IMR-90 (cell line): ENCODE data around the gene SLC9A7. TPM values are rescaled to one million over a fixed set of nuclear protein-coding genes. Genes with fewer than 3 reads are reported as not detected.

Experiments used
- ATAC-seq: fragments of 200-7000 bp; cut with Tn5 transposase; 2 replicates; pipeline ENCODE4 v1.9.1; 2020; ENCODE audit warnings: low read depth, mild to moderate bottlenecking, moderate library complexity
- BruUV-seq: library from RNA; stranded (reverse); fragments of 400-500 nt; replicated peaks from 2 replicates; lab custom pipeline; 2021; lab: Mats Ljungman, UMichigan
- CTCF ChIA-PET: fragments of 300-600 bp; formaldehyde crosslinking; extraction: SDS; loops from one replicate; lab custom pipeline; 2021; ENCODE audit warnings: antibody characterized with exemption; lab: Yijun Ruan, JAX
- POLR2A ChIA-PET: fragments of 300-600 bp; sonication (Branson Sonifier 250); formaldehyde crosslinking; loops from one replicate; lab custom pipeline; 2022; ENCODE audit warnings: antibody characterized with exemption; ENCODE audit not compliant: unreplicated experiment; lab: Charles Lee
- DNase-seq: peaks from one replicate; pipeline ENCODE4 v3.0.0; 2013
- H2AFZ ChIP-seq: replicated peaks from 2 replicates; pipeline ENCODE3; 2013; ENCODE audit warnings: low read length, mild to moderate bottlenecking; ENCODE audit not compliant: poor library complexity
- H2AK5ac ChIP-seq: 2 replicates; pipeline ENCODE4 v1.6.1; 2013; ENCODE audit warnings: low read depth, low read length, inconsistent platforms
- H2AK9ac ChIP-seq: replicated peaks from 2 replicates; pipeline ENCODE3; 2013; ENCODE audit warnings: mild to moderate bottlenecking, low read depth, low read length, moderate library complexity; ENCODE audit not compliant: poor library complexity
- H2BK120ac ChIP-seq: 2 replicates; pipeline ENCODE4 v1.6.1; 2013; ENCODE audit warnings: low read depth, low read length, inconsistent platforms
- H2BK15ac ChIP-seq: 3 replicates; pipeline ENCODE4 v1.6.1; 2013; ENCODE audit warnings: low read depth, low read length, inconsistent platforms
- H2BK20ac ChIP-seq: 2 replicates; pipeline ENCODE4 v1.6.1; 2013; ENCODE audit warnings: low read depth, mild to moderate bottlenecking, inconsistent platforms, low read length, moderate library complexity
- H2BK5ac ChIP-seq: 2 replicates; pipeline ENCODE4 v1.6.1; 2013; ENCODE audit warnings: mild to moderate bottlenecking, low read depth, low read length, inconsistent platforms; ENCODE audit not compliant: poor library complexity, severe bottlenecking
- H3K14ac ChIP-seq: replicated peaks from 2 replicates; pipeline ENCODE4 v1.6.1; 2013; ENCODE audit warnings: low read depth, low read length, inconsistent platforms
- H3K18ac ChIP-seq: 2 replicates; pipeline ENCODE4 v1.6.1; 2013; ENCODE audit warnings: low read depth, low read length, control low read depth
- H3K23ac ChIP-seq: 2 replicates; pipeline ENCODE4 v1.6.1; 2013; ENCODE audit warnings: low read depth, low read length, inconsistent platforms
- H3K27ac ChIP-seq: 2 replicates; pipeline ENCODE4 v1.5.1; 2013; ENCODE audit warnings: mild to moderate bottlenecking, control low read depth, low read length; ENCODE audit not compliant: insufficient read depth
- H3K27me3 ChIP-seq: 2 replicates; pipeline ENCODE4 v1.6.1; 2013; ENCODE audit warnings: low read length; ENCODE audit not compliant: control insufficient read depth, insufficient read depth
- H3K36me3 ChIP-seq: 2 replicates; pipeline ENCODE4 v1.6.1; 2013; ENCODE audit warnings: low read length, mixed read lengths; ENCODE audit not compliant: control insufficient read depth, insufficient read depth
- H3K4ac ChIP-seq: 2 replicates; pipeline ENCODE4 v1.6.1; 2013; ENCODE audit warnings: low read depth, low read length, inconsistent platforms
- H3K4me1 ChIP-seq: 2 replicates; pipeline ENCODE4 v1.6.1; 2013; ENCODE audit warnings: low read length, mixed read lengths; ENCODE audit not compliant: control insufficient read depth, insufficient read depth
- H3K4me2 ChIP-seq: 2 replicates; pipeline ENCODE4 v1.6.1; 2013; ENCODE audit warnings: low read depth, mild to moderate bottlenecking, control low read depth, low read length, moderate library complexity
- H3K4me3 ChIP-seq: 2 replicates; pipeline ENCODE4 v1.5.1; 2013; ENCODE audit warnings: low read depth, mild to moderate bottlenecking, control low read depth, low read length, moderate library complexity; ENCODE audit not compliant: insufficient read depth
- H3K56ac ChIP-seq: 2 replicates; pipeline ENCODE4 v1.6.1; 2013; ENCODE audit warnings: low read length, inconsistent platforms; ENCODE audit not compliant: insufficient read depth; ENCODE audit errors: extremely low read depth
- H3K79me1 ChIP-seq, 2 experiments: 2 replicates each; pipeline ENCODE4 v1.6.1; 2013; ENCODE audit warnings: low read length in 2 of 2, inconsistent platforms in 1 of 2, low read depth in 1 of 2
- H3K9ac ChIP-seq: 2 replicates; pipeline ENCODE4 v1.6.1; 2013; ENCODE audit warnings: low read depth, low read length, control low read depth
- H3K9me1 ChIP-seq: 2 replicates; pipeline ENCODE4 v1.6.1; 2013; ENCODE audit warnings: low read length, inconsistent platforms; ENCODE audit not compliant: insufficient read depth
- H3K9me3 ChIP-seq: 2 replicates; pipeline ENCODE4 v1.6.1; 2013; ENCODE audit warnings: low read length; ENCODE audit not compliant: control insufficient read depth, insufficient read depth
- H4K20me1 ChIP-seq: 2 replicates; pipeline ENCODE4 v1.6.1; 2013; ENCODE audit warnings: low read length, inconsistent platforms; ENCODE audit not compliant: insufficient read depth
- H4K5ac ChIP-seq: 2 replicates; pipeline ENCODE4 v1.6.1; 2013; ENCODE audit warnings: mild to moderate bottlenecking, low read depth, low read length, control low read depth
- H4K8ac ChIP-seq, 2 experiments: 2 replicates each; pipeline ENCODE4 v1.6.1; 2013; ENCODE audit warnings: low read depth in 2 of 2, low read length in 2 of 2, control low read depth in 1 of 2, inconsistent platforms in 1 of 2
- H4K91ac ChIP-seq: 2 replicates; pipeline ENCODE4 v1.6.1; 2013; ENCODE audit warnings: low read depth, low read length, inconsistent platforms; ENCODE audit not compliant: insufficient read depth
- CHD1 ChIP-seq: IDR thresholded peaks from 2 replicates; pipeline ENCODE4 v1.6.1; 2012; ENCODE audit warnings: low read depth, low read length, improper control_type of control experiment
- MAFK ChIP-seq: IDR thresholded peaks from 2 replicates; pipeline ENCODE4 v1.6.1; 2012; ENCODE audit warnings: low read depth, low read length, improper control_type of control experiment
- MAZ ChIP-seq: IDR thresholded peaks from 2 replicates; pipeline ENCODE4 v1.6.1; 2012; ENCODE audit warnings: low read depth, mild to moderate bottlenecking, low read length, improper control_type of control experiment, moderate library complexity, borderline replicate concordance
- MXI1 ChIP-seq: IDR thresholded peaks from 2 replicates; pipeline ENCODE4 v1.6.1; 2012; ENCODE audit warnings: low read depth, mild to moderate bottlenecking, low read length, moderate library complexity, borderline replicate concordance
- POLR2A ChIP-seq: IDR thresholded peaks from 2 replicates; pipeline ENCODE4 v1.6.1; 2012; ENCODE audit warnings: mild to moderate bottlenecking, low read depth, low read length
- RAD21 ChIP-seq: IDR thresholded peaks from 2 replicates; pipeline ENCODE4 v1.6.1; 2012; ENCODE audit warnings: low read length, improper control_type of control experiment
- RFX5 ChIP-seq: IDR thresholded peaks from 2 replicates; pipeline ENCODE4 v1.8.0; 2012; ENCODE audit warnings: low read depth, mild to moderate bottlenecking, low read length, moderate library complexity
- WGBS, 2 experiments: methylation state at CpG; one replicate each; pipeline versions ENCODE4 v1.1.5 to v1.1.7; 2013; ENCODE audit warnings: missing lambda C conversion rate in 2 of 2; ENCODE audit not compliant: insufficient read length in 1 of 2; ENCODE audit errors: extremely low coverage in 2 of 2; 5-methylcytosine and 5-hydroxymethylcytosine counted together
- dilution Hi-C: fragments of 300-500 bp; cut with HindIII; formaldehyde crosslinking; loops from one replicate; pipeline ENCODE4 v1.14.3; 2018; ENCODE audit warnings: low sequenced_read_pairs; ENCODE audit not compliant: unreplicated experiment
- in situ Hi-C: fragments of 300-500 bp; cut with MboI; formaldehyde crosslinking; loops from 3 replicates; pipeline ENCODE4 v1.14.3; 2019; ENCODE audit warnings: low sequenced_read_pairs, inconsistent platforms, mixed read lengths
- intact Hi-C: fragments of 100-400 bp; cut with micrococcal nuclease; formaldehyde crosslinking; loops from 2 replicates; pipeline ENCODE4 v1.10.0; 2022
- polyA plus RNA-seq, 3 experiments: library from polyadenylated mRNA; depleted of rRNA; stranded (reverse); fragments of >200 nt; gene quantifications; 2 replicates each; pipeline ENCODE4 v1.2.3, GENCODE V29; 2012; ENCODE audit warnings: low replicate concordance in 1 of 3
- total RNA-seq: library from RNA; depleted of rRNA; stranded (reverse); fragments of >200 nt; gene quantifications from 2 replicates; pipeline ENCODE4 v1.2.3, GENCODE V29; 2012
- TF ChIP-seq, protein P1 (sequence below): conservative IDR thresholded peaks from 2 replicates; pipeline ENCODE4 v1.5.1; 2012; ENCODE audit warnings: mild to moderate bottlenecking, low read depth, low read length, improper control_type of control experiment
- TF ChIP-seq, protein P2 (sequence below): fragments of 150-350 bp; IDR thresholded peaks from 2 replicates; pipeline ENCODE4 v1.6.1; 2017; ENCODE audit warnings: mild to moderate bottlenecking, antibody characterized with exemption, low read length, low read depth
- TF ChIP-seq, protein P3 (sequence below): fragments of 150-350 bp; IDR thresholded peaks from 2 replicates; pipeline ENCODE4 v1.6.1; 2016; ENCODE audit warnings: low read depth, mild to moderate bottlenecking, low read length, moderate library complexity, borderline replicate concordance

The SLC9A7 gene
- total and polyA plus RNA-seq, 2 of the 4 experiments (the other 2 are of a cell fraction), result 14.4 to 76.4 TPM

DNA sequence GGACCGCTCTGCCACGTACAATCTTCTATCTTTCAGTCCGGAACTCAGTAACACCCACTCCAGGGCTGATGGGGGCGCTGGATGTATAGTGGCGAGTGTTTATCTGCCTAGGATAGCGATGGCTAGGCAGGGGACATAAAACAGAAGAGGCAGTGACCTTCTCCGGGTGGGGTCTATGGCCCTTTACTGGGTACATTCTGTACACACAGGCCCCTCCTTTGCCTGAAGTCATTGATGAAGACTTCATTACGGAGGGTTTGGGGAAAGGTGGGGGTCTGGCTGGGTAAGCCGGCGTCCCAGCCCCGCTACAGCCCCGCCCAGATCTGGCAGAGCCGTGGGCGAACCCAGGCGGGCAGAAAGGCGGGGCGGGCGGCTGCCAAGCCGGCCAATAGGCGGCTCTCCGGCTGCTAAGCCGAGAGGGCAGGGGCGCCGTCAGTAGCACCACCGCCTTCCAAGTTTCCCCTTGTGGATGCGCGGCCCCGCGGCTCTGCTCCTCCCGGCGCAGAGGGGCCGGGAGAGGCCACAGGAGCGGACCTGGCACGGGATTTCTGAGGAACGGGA is 185.5 kb downstream of the SLC9A7 start, which contains the start of gene CHST7:
TSS of gene CHST7 (plus strand) at position 435 of the 561 bp plus-strand sequence. CDS start 167 bp downstream, outside the sequence.
- H2AK9ac ChIP-seq, result peak within 1 kb of the TSS; percentile 69
- H3K36me3 ChIP-seq, result no peaks in the 10 kb centered on the region
- H4K20me1 ChIP-seq, result no peaks in the 10 kb centered on the region
- ATAC-seq (peak; percentile 87), DNase-seq (peak; percentile 52)
- ChIA-PET CTCF (interaction anchor here (1.7 kb wide), 1 partner anchor 76 kb away, joined by 5 read pairs; no protein-coding TSS in a partner anchor), POLR2A (no interaction called here)
- no peak within 1 kb of the TSS for H4K5ac ChIP-seq
- no peak within 1 kb of the TSS for H3K18ac ChIP-seq
- WGBS, 2 experiments, result 50% methylated on average over 1 of the region's 35 CpGs; no CpG with 5 or more reads in 1 of the 2 experiments
- intact Hi-C loops, result loop anchor here (1.0 to 5.0 kb wide), 2 partner anchors 69 to 109 kb away; no protein-coding TSS in a partner anchor
- H2AFZ ChIP-seq, result peak within 1 kb of the TSS; percentile 94
- H3K9ac ChIP-seq, result peak within 1 kb of the TSS; percentile 31; the same call in 1 of the 2 replicates
- H4K8ac ChIP-seq, result peak within 1 kb of the TSS in 1 of 2 experiments; percentile 88; a peak in 1 of 4 replicates
- H3K9me3 ChIP-seq, result no peaks in the 10 kb centered on the region
- H3K56ac ChIP-seq, result no peak within 1 kb of the TSS
- H3K4me3 ChIP-seq, result peak within 1 kb of the TSS; percentile 55
- peak within 1 kb of the TSS; percentile 77 for H3K4ac ChIP-seq
- no peak within 1 kb of the TSS for H2AK5ac ChIP-seq
- peaks cover 3 to 27% of the 10 kb centered on the region in 2 experiments; a peak in 2 of 4 replicates for H3K79me1 ChIP-seq
- in situ Hi-C loops, result no loop called here
- dilution Hi-C loops, result no loop called here
- H2BK15ac ChIP-seq, result peak within 1 kb of the TSS; percentile 74; the same call in 1 of the 3 replicates
- peak within 1 kb of the TSS; percentile 23 for H3K27ac ChIP-seq
- H2BK5ac ChIP-seq, result no peak within 1 kb of the TSS
- peak within 1 kb of the TSS; percentile 72; the same call in 1 of the 2 replicates for H3K23ac ChIP-seq
- TF ChIP-seq, protein P1, sequence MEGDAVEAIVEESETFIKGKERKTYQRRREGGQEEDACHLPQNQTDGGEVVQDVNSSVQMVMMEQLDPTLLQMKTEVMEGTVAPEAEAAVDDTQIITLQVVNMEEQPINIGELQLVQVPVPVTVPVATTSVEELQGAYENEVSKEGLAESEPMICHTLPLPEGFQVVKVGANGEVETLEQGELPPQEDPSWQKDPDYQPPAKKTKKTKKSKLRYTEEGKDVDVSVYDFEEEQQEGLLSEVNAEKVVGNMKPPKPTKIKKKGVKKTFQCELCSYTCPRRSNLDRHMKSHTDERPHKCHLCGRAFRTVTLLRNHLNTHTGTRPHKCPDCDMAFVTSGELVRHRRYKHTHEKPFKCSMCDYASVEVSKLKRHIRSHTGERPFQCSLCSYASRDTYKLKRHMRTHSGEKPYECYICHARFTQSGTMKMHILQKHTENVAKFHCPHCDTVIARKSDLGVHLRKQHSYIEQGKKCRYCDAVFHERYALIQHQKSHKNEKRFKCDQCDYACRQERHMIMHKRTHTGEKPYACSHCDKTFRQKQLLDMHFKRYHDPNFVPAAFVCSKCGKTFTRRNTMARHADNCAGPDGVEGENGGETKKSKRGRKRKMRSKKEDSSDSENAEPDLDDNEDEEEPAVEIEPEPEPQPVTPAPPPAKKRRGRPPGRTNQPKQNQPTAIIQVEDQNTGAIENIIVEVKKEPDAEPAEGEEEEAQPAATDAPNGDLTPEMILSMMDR, result peak; percentile 39
- TF ChIP-seq MAZ, result no peak
- TF ChIP-seq RAD21, result peak; percentile 41
- no peak for TF ChIP-seq MAFK
- no peak for TF ChIP-seq CHD1
- TF ChIP-seq MXI1, result no peak
- TF ChIP-seq, protein P2, sequence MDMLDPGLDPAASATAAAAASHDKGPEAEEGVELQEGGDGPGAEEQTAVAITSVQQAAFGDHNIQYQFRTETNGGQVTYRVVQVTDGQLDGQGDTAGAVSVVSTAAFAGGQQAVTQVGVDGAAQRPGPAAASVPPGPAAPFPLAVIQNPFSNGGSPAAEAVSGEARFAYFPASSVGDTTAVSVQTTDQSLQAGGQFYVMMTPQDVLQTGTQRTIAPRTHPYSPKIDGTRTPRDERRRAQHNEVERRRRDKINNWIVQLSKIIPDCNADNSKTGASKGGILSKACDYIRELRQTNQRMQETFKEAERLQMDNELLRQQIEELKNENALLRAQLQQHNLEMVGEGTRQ, result no peak
- peak; percentile 44; the same call in 1 of the 2 replicates for TF ChIP-seq POLR2A
- TF ChIP-seq, protein P3, sequence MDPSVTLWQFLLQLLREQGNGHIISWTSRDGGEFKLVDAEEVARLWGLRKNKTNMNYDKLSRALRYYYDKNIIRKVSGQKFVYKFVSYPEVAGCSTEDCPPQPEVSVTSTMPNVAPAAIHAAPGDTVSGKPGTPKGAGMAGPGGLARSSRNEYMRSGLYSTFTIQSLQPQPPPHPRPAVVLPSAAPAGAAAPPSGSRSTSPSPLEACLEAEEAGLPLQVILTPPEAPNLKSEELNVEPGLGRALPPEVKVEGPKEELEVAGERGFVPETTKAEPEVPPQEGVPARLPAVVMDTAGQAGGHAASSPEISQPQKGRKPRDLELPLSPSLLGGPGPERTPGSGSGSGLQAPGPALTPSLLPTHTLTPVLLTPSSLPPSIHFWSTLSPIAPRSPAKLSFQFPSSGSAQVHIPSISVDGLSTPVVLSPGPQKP, result no peak
- TF ChIP-seq RFX5, result no peak
- no peaks in the 10 kb centered on the region for H3K9me1 ChIP-seq
- no peak within 1 kb of the TSS; the same call in 1 of the 2 replicates for H4K91ac ChIP-seq
- no peaks in the 10 kb centered on the region for H3K27me3 ChIP-seq
- BruUV-seq, result no TSS peak
- peak within 1 kb of the TSS; percentile 76 for H2BK120ac ChIP-seq
- H3K4me2 ChIP-seq, result peak within 1 kb of the TSS; percentile 85
- peaks cover 2% of the 10 kb centered on the region; the same call in 1 of the 2 replicates for H3K4me1 ChIP-seq
- peak within 1 kb of the TSS; percentile 52; the same call in 1 of the 2 replicates for H2BK20ac ChIP-seq
- 0 out of 2 replicates have a peak within 1 kb of the TSS, but pooled peaks have one; percentile 59 for H3K14ac ChIP-seq
